Endothelial cell of coronary artery (primary cell): Measurements from ENCODE around the gene XKR7. TPM values are rescaled to one million over a fixed set of nuclear protein-coding genes. Genes with fewer than 3 reads are reported as not detected.

Source experiments
- total RNA-seq: library from RNA; depleted of rRNA; stranded (reverse); fragments of >200 nt; gene quantifications from 2 replicates; pipeline ENCODE4 v1.2.3, GENCODE V29; 2014

The XKR7 gene, protein sequence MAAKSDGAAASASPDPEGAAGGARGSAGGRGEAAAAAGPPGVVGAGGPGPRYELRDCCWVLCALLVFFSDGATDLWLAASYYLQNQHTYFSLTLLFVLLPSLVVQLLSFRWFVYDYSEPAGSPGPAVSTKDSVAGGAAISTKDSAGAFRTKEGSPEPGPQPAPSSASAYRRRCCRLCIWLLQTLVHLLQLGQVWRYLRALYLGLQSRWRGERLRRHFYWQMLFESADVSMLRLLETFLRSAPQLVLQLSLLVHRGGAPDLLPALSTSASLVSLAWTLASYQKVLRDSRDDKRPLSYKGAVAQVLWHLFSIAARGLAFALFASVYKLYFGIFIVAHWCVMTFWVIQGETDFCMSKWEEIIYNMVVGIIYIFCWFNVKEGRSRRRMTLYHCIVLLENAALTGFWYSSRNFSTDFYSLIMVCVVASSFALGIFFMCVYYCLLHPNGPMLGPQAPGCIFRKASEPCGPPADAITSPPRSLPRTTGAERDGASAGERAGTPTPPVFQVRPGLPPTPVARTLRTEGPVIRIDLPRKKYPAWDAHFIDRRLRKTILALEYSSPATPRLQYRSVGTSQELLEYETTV
- not detected in 2 replicates for total RNA-seq

DNA sequence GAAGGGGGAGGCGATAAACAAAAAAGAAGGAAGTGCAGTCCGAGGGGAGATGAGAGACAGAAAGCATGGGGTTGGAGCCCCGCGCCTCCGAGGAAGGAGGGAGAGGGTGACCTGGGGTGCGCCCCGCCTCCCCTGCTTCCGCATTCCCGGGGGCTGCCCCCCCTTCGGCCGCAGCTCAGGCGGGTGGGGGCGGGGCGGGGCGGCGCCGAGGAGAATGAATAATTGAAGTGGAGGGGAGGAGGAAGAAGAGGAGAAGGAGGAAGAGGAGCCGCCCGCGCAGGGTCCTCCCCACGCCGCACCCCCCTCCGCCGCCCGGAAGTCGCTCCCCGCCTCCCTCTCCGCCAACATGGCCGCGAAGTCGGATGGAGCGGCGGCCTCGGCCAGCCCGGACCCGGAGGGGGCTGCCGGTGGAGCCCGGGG, at the start of gene XKR7:
Gene XKR7 (plus strand): TSS at position 322 of the 420 bp plus-strand sequence. CDS start 25 bp downstream, at position 347.

DNA sequence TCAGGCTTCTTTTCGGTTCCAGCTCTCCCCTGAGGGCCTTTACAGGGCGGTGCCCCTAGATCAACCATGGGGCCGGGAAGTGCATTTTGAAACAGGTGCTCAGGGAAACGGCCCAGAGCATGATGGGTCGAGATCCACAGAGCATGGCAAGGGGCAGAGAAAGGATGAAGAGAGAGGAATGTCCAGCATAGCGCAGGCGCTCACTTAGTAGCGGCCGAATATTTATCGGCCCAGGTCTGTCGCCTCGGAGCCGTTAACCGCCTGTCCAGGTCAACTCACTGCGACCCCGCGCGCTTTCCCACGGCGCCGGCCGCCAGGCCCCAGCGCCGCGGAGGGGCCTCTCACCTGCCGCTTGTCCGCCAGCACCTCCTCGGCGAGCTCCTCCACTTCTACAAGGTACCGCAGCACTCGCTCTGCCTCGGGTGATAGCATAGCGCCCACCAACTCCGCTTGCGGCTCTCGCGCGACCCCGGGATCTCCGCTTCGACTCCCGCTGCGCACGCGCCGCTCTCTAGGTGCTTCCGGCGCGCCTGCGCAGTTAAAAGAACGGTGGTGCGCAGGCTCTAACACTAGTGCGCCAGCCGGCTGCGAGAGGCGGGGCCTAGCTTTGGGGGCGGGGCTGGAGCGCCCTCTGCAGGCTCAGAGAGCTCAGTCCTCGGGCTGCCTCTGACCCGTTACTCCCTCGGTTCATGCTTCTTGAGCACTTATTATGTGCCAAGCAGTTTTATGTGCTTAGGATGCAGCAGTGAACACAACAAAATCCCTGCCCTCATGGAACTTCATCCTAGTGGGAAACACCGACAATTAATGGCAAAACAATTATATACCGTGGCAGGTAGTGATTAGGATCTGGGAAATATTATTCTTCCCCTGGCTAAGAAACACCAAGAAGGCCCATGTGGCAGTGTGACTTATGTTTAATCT, 16.2 kb upstream of the XKR7 start, which contains the start of gene PDRG1:
Gene PDRG1 (minus strand): TSS at position 517 of the 924 bp plus-strand sequence. CDS start 85 bp downstream, at position 432.

DNA sequence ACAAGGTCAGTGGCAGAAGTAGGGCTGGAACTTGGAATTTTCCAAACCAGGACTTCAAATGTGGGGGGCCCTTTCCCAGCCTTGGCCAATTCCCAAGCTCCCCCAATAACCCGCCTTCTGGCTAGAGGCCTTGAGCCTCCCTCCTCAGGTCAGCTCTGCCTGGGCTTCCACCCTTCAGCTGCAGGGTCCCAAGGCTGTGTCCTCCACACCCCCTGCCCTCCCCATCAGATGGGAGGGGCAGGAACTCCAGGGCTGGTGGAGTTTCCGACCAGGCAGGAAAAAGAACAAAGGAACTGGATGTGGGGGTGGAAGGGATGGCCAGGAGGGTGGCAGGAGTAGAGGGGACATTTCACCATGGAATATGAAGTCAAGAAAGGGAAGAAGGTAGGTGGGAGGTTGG, 42.1 kb downstream of the XKR7 start, which contains the start of gene CCM2L:
Gene CCM2L (plus strand): TSS at position 338 of the 400 bp plus-strand sequence. CDS start 17 bp downstream, at position 355.

DNA sequence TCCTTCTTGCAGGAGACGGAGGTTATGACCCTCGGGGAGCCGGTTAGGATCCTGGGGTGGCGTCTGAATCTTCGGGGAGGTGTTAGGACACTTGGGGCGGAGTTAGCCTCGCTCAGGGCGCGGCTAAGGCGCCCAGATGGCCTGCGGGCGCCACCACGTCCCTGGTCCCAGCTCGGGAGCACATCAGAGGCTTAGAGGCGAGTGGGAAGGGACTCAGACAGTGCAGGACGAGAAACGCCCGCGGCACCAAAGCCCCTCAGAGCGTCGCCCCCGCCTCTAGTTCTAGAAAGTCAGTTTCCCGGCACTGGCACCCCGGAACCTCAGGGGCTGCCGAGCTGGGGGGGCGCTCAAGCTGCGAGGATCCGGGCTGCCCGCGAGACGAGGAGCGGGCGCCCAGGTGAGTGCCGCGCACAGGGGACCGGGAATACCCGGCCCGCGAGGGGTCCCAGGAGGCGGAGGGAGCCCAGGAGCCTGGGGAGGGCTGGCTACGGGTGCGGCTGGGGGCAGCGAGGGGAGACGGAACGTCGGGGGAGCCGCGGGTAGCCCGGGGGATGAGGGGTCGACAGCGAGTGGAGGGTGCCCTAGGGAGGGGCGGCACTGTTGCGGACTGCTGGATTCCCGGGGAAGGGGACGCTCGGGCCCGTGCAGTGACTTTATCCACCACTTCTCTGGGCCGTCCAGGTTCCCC, 84.3 kb downstream of the XKR7 start, which contains the start of gene HCK:
Gene HCK (plus strand): TSS at position 153 of the 688 bp plus-strand sequence.

Other genes with a start within 250 kb of the XKR7 start
- 63.2 and 78.0 TPM in 2 replicates for gene BCL2L1, start 245.3 kb upstream of the XKR7 start, total RNA-seq
- 19.3 and 43.8 TPM in 2 replicates for gene TPX2, start 228.9 kb upstream of the XKR7 start, total RNA-seq
- gene MYLK2, start 148.8 kb upstream of the XKR7 start, total RNA-seq, result 0.36 and 1.1 TPM in 2 replicates
- 0.09 and 2.8 TPM in 2 replicates for gene FOXS1, start 122.5 kb upstream of the XKR7 start, total RNA-seq
- gene DUSP15, start 97.6 kb upstream of the XKR7 start, total RNA-seq, result not detected in 2 replicates
- not detected in 2 replicates for gene TTLL9, start 97.5 kb upstream of the XKR7 start, total RNA-seq
- gene PDRG1, start 16.1 kb upstream of the XKR7 start, total RNA-seq, result 4.0 and 6.1 TPM in 2 replicates
- 7.8 and 13.1 TPM in 2 replicates for gene CCM2L, start 42.3 kb downstream of the XKR7 start, total RNA-seq
- not detected in 2 replicates for gene HCK, start 84.1 kb downstream of the XKR7 start, total RNA-seq
- 19.3 and 30.1 TPM in 2 replicates for gene TM9SF4, start 141.6 kb downstream of the XKR7 start, total RNA-seq
- 1.7 and 2.9 TPM in 2 replicates for gene PLAGL2, start 239.6 kb downstream of the XKR7 start, total RNA-seq
- gene POFUT1, start 239.7 kb downstream of the XKR7 start, total RNA-seq, result 24.5 and 27.1 TPM in 2 replicates